Stimulated activated CD4-positive, alpha-beta T cell treated with anti-CD3 and anti-CD28 coated beads, Interleukin-12 subunit alpha, Interleukin-12 subunit beta, amount 100 ng/mL, for 4 hours (primary cell): ENCODE data around the gene ZNF655.
"Not testable (repeated sequence)": the region's sequence is repeated elsewhere in the genome, so short reads cannot be mapped to it uniquely, and the experiment has no call there.

ENCODE experiments used
- DNase-seq: peaks from one replicate; pipeline ENCODE4 v3.0.0-alpha.2; 2020

The ZNF655 gene, protein sequence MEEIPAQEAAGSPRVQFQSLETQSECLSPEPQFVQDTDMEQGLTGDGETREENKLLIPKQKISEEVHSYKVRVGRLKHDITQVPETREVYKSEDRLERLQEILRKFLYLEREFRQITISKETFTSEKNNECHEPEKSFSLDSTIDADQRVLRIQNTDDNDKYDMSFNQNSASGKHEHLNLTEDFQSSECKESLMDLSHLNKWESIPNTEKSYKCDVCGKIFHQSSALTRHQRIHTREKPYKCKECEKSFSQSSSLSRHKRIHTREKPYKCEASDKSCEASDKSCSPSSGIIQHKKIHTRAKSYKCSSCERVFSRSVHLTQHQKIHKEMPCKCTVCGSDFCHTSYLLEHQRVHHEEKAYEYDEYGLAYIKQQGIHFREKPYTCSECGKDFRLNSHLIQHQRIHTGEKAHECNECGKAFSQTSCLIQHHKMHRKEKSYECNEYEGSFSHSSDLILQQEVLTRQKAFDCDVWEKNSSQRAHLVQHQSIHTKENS

DNA sequence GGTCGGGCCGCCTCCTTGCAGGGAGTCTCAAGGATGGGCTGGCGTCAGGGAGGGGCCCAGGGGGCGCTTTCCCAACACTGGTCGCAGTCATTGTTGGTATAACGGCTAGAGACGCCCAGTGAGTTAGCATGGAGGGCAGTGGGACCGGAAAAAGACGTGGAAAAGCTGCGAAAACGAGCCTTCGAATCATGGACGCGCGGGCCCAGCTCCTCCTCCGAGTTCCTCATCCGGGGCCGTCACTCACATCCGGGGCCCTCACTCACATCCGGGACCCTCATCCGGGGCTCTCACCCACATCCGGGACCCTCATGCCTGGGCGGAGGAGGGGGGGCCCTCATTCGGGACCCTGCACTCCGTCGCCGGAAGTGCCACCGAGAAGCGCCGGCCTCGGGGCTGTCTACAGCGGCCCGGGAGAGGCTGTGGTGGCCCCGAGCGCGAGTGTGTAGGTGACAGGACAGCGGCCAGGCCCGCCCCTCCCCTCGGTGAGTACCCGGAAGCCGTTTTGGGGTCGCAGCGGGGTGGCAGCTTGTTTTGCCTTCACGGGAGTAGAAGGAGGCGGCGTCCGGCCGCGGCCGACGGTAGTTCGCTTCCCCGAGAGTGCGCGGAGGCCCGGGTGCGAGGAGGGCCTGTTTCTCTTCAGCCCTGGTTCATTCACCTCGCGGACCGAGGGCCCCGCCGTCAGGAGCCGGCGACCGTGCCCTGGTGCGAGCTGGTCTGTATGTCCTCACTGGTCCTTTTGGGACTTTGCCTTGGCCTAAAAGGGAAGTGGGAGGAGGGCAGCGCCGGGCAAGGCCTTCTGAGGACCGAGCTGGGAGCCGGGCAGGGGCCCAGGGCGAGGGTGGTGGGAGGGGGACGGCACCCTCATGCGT, at the start of gene ZNF655:
TSS of gene ZNF655 (plus strand) at position 337 of the 869 bp plus-strand sequence. CDS start 1,918 bp downstream, outside the sequence.
- peak; percentile 78 for DNase-seq

DNA sequence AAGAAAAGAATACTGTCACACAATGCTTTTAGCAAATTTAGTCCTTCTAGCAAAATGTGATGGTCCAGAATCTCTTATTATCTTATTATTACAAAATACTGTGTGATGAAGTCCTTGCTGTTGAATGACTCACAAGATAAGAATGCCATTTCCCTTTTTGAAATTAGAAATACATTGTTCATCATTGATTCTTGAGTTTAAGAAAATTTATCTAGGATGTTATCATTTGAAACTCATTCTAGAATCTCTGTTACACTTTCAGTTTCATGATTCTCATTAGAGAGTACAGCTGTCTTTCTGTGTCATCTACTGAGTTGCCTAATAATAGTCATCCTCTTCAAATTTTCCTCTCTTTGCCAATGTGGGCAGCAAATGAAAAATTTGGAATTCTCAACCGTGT, 44.4 kb upstream of the ZNF655 start:
- no peak for DNase-seq

DNA sequence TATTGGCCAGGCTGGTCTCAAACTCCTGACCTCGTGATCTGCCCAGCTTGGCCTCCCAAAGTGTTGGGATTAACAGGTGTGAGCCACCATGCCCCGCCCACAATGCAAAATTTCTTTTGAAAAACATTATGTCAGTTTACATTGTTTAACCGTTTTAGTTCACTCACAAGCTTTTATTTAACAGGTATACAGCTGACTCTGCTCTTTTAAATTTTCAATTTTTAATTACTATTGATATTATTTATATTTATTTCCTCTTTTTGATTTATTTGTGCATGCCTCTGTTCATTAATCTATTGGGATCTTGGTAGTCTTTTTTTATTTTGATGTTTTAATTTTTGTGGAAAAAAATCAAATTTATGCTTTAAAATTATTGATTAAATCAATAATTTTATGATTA, 37.0 kb upstream of the ZNF655 start:
- no peak for DNase-seq

DNA sequence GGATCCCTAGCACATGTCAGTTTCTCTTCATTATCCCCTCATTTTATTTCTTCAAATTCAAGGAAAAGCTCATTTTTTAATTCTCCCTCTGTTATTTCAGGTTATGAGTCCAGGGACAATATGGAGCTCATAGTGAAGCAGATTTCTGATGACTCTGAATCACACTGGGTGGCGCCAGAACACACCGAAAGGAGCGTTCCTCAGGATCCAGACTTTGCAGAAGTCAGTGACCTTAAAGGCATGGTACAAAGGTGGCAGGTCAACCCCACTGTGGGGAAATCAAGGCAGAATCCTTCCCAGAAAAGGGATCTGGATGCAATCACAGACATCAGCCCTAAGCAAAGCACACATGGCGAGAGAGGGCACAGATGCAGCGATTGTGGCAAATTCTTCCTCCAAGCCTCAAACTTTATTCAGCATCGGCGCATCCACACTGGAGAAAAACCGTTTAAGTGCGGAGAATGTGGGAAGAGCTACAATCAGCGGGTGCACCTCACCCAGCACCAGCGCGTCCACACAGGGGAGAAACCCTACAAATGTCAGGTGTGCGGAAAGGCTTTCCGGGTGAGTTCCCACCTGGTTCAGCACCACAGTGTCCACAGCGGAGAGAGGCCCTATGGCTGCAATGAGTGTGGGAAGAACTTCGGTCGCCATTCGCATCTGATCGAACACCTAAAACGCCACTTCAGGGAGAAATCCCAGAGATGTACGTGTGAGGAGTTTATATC, 32.6 kb upstream of the ZNF655 start:
- peak; percentile 11 for DNase-seq

DNA sequence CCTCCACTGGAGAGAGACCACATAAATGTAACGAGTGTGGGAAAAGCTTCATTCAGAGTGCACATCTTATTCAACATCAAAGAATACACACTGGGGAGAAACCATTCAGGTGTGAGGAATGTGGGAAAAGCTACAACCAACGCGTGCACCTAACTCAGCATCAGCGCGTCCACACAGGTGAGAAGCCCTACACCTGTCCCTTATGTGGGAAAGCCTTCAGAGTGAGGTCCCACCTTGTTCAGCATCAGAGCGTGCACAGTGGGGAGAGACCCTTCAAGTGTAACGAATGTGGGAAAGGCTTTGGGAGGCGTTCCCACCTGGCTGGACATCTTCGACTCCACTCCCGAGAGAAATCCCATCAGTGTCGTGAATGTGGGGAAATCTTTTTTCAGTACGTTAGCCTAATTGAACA, 27.1 kb upstream of the ZNF655 start:
- no peak for DNase-seq

DNA sequence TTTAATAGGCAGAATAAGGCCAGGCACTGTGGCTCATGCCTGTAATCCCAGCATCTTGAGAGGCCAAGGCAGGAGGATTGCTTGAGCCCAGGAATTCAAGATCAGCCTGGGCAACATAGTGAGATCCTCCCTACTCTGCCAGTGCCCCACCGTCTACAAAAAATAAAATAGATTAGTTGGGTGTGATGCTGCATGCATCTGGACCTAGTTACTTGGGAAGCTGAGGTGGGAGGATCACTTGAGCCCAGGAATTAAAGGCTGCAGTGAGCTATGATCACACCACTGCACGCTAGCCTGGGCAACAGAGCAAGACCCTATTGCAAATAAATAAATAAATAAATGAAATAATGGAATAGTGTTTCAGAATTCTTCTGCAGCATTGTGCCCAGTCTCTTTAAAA, 22.8 kb upstream of the ZNF655 start:
- no peak for DNase-seq

DNA sequence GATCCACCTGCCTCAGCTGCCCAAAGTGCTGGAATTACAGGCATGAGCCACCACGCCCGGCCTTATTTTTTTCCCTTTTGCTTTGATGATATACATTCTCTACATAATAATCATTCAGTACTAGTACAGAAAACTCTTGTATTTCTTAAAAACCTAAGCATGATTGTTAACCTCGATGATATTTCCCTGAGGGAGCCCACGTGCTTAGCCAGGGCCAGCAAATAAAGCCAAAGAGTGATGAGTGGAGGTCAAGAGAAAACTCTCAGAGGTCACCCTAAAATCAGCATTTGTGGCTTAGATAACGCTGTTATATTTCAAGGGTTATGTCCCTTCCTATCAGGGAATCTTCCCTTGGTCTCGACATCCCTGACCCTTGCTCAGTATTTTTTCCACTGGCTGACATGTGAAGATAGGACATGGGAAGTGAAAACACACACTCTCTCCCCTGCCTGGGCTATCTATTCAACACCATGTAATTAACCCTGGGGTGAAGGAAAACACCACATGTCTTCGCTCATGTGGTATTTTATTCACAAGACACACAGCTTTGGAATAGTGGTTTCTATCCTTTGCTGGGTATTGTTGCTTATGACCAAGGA, 19.1 kb upstream of the ZNF655 start:
- no peak for DNase-seq

DNA sequence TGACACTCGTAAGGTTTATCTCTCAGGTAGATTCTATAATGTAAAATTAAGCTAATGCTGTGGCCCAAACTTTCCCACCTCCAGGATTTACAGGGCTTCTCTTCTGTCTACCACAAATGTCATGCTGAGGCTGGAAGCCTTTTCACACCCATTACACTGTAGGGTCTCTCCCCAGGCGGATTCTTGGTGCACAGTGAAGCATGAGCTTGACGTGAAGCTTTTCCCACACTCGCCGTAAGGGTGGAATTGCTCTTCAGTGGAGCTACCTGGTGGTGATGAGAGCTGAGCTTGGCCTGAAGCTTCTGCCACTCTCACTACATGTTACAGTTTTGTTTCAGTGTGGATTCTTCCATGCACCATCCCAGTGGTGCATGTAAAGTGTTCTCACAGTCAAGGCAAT, 17.9 kb upstream of the ZNF655 start:
- DNase-seq, result no peak

DNA sequence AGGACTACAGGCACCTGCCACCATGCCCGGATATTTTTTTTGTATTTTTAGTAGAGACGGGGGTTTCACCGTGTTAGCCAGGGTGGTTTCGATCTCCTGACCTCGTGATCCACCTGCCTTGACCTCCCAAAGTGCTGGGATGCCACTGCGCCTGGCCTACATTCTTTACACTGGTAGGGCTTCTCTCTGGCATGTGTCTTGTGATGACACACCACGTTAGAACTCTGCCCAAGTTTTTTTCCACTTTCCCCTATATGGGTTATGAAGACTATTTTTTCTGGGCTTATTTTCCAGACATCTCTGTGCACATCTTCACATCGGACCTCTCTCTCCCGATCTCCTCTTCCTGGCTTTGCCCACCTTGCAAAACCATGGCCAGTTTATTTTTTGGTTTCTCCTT, 17.2 kb upstream of the ZNF655 start:
- no peak for DNase-seq

DNA sequence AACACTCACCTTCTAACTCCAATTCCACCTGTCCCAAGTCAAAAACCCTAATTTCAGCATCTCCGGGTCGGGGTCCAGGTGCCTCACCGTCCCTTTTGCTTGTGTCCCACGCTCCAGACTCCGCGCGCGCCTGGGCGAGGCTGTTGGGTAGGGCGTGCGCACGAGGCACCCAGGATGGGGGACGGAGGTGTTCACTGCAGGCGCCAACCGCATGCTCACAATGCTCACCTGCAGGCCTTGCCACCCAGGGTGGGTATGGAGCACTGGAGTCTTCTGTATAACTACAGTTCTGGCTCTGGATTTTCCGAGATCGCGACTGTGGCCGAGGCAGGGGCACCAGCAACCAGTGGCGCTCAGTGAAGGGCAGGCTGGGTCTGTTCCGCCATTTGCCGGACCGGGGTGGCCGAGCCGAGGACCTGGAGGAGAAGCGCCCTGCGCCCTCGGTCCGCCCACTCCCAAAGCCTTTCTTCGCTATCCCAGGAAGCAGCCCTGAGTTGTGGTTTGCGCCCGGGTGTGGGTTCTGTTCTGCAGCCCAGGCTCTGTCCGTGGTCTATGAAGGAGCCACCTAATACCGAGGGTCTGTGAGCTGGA, 15.3 kb upstream of the ZNF655 start:
- no peak for DNase-seq

DNA sequence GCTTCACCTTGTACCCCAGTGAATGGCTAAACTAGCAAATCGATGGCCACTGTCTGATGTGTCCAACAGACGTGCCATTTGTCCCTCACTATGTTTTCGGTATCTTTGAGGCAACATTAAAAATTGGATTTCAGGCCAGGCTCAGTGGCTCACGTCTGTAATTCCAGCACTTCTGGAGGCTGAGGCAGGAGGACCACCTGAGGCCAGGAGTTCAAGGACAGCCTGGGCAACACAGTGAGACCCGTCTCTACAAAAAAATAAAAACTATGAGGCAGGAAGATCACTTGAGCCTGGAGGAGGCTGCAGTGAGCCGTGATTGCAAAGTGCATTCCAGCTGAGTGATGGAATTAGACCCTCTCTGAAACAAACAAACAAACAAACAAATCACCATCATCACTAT, 14.5 kb upstream of the ZNF655 start:
- DNase-seq, result no peak

DNA sequence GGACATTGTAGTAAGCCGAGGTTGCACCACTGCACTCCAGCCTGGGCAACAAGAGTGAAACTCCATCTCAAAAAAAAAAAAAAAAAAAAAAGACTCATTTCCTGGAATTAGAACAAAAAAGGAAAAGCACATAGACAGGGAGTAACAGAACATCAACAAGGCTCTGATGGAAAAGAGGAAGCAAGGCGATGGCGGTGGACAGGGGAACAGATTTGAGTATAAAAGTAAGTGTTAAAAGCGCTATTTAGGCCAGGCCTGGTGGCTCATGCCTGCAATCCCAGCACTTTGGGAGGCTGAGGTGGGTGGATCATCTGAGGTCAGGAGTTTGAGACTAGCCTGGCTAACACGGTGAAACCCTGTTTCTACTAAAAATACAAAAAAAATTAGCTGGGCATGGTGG, 13.1 kb upstream of the ZNF655 start:
- DNase-seq, result not testable (repeated sequence)

DNA sequence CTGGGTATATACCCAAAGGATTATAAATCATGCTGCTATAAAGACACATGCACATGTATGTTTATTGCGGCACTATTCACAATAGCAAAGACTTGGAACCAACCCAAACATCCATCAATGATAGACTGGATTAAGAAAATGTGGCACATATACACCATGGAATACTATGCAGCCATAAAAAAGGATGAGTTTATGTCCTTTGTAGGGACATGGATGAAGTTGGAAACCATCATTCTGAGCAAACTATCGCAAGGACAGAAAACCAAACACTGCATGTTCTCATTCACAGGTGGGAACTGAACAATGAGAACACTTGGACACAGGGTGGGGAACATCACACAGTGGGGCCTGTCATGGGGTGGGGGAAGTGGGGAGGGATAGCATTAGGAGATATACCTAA, 8.9 kb upstream of the ZNF655 start:
- DNase-seq, result not testable (repeated sequence)

DNA sequence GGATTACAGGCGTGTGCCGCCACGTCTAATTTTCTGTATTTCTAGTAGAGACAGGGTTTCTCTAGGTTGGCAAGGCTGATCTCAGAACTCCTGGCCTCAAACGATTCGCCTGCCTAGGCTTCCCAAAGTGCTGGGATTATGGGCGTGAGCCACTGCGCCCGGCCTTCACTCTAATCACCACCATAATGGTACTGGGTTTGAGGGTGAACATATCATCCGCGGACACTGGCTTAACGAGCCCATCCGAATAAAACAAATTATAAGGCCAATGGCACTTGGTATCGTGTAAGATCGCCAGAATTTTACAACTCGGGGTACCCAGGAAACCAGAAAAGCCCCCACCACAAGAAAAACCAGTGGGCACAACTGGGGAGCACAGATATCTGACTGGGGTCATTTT, 7.1 kb upstream of the ZNF655 start:
- DNase-seq, result no peak

DNA sequence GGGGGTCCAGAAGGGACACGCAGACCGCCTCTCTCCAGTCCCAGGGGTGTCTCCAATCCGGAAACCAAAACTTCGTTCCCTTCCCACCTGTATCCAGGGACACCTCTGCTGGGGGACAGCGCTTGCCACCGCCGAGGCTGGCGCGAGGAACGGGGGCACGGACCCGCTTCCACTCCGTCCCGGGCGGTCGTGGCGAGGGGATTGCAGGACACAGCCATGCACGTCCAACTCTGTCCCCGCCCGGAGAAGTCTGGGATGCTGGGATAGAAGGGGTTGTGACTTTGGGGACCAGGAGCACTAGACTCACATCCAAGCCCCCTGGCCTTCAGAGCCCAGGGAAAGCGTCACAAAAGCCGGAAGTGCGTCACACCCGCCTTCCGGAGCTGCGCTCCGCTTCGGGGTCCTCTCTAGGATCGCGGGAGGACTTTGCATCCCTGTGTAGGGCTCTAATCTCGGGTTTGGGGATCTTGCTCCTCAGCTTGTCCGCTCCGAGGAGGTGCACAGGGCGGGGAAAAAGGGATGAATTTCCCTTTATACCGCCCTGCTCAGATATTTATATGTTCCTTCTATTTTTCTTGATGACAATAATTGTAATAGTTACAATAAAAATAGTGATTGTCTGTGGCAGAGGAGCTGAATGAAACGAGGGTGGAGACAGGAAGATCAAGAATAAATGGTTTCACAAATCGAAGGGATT, 6.5 kb upstream of the ZNF655 start, which contains the start of gene FAM200A:
TSS of gene FAM200A (minus strand) at position 348 of the 697 bp plus-strand sequence. CDS start 3,707 bp downstream, outside the sequence.
- peak; percentile 80 for DNase-seq

DNA sequence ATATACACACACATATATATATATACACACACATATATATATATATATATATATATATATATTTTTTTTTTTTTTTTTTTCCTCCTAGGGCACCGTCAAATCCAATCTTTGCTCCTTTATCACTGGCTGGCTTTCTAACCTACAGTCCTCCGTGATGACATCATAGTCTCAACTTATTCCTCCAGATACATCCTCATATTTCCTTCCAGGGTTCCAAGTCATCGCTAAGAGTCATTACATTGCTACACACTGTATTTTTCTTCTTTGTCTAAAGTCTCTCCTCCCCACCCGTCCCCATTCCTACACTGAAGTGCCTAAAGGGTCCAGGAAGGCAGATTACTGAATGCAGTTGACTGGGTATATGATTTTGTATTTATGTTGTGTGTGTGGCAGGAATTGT, 5.4 kb upstream of the ZNF655 start:
- no peak for DNase-seq

DNA sequence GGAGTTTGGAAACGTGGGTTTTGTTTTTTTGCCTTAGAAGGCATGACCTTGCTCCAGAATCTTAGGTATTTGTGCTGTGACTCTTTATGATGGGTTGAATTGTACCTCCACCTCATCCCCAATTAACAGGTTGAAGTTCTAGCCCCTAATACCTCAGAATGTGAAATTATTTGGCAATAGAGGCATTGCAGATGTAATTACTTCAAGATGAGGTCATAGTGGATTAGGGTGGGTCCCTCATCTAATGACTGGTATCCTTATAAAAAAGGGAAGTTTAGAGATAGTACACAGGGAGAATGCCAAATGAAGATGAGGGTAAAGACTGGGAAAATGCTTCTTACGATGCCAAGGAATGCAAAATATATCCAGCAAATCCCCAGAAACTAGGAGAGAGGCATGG, 3.5 kb upstream of the ZNF655 start:
- no peak for DNase-seq

DNA sequence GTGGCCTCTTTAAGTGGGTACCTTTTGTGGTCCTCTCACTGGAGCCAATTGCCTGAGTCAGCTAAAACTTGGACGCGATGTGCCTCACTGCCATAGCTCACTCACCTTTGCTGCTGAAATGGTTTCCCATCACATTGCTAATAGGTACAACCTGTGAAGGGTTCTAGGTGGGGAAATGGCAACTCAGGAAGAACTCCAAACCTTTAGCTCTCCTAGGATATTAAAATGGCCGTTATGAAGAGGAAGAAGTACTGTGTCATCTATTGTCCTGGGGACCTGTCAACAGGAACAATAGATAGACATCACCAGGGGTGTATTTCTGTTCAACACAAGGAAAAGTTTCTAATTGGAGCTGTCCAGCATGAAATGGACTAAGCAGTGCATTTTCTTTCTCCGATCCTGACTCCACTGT, 1.2 kb upstream of the ZNF655 start:
- no peak for DNase-seq

DNA sequence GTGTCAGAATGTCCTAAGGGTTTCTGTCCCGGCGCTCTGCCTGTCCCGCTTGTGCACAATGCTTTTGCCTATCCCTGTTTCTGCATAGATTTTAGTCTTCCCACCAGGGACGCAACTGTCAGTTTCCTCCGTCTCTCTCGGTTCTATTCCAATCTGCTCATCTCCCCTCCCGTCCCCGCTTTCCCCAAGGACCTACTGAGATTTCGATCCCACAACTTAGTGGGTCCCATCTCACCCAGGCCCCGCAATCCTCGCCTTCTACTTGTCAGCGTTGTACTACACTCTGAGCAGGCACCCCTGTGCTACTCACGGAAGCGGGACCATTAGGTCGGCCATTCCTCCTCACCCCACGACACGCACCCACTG, 519 bp upstream of the ZNF655 start:
- DNase-seq, result no peak

DNA sequence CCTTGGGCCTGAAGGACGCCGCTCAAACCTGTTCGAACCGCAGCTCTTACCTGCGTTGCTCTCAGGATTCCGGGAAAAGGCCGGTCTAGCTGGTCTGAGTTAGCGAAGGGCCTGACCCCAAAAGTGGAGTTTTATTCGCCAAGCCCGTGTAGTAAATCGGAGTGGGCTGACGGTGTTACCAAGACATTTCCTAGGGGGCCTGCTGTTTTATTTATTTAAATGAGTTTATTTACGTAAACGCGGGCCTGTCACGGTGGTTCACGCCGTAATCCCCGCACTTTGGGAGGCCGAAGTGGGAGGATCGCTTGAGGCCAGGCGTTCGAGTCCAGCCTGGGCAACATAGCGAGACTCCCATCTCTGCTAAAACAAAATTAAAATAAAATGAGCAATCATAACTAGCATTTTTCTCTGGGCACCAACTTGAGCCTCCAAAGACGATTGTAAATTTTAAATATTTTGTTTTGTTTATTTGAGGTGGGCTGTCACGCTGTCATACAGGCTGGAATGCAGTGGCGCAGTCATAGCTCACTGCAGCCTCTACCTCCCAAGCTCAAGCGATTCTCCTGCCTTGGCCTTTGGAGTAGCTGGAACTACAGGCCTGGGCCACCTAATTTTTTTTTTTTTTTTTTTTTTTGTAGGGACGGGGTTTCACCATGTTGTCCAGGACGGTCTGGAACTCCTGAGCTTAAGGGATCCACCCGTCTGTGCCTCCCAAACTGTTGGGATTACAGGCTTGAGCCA, 903 bp downstream of the ZNF655 start:
- DNase-seq, result no peak
